Activated naive CD8-positive, alpha-beta T cell treated with anti-CD3 and anti-CD28 coated beads, Interleukin-2, amount 50 U/mL, for 24 hours (primary cell): ENCODE measurements around the gene XRCC4.

Experiments
- ATAC-seq: fragments of 150-1000 bp; cut with Tn5 transposase; one replicate; pipeline ENCODE4 v1.10.0; 2021
- DNase-seq: peaks from one replicate; pipeline ENCODE4 v3.0.0; 2021
- H3K27ac Mint-ChIP-seq: one replicate; pipeline ENCODE4 v1.8.0; 2021; ENCODE audit warnings: mild to moderate bottlenecking, mixed read lengths
- H3K27me3 Mint-ChIP-seq: one replicate; pipeline ENCODE4 v1.8.0; 2021; ENCODE audit warnings: mixed read lengths
- H3K36me3 Mint-ChIP-seq: one replicate; pipeline ENCODE4 v1.8.0; 2021; ENCODE audit warnings: low read depth, mixed read lengths
- H3K4me1 Mint-ChIP-seq: one replicate; pipeline ENCODE4 v1.8.0; 2021; ENCODE audit warnings: mixed read lengths
- H3K4me3 Mint-ChIP-seq: one replicate; pipeline ENCODE4 v1.8.0; 2021; ENCODE audit warnings: mild to moderate bottlenecking, moderate library complexity, mixed read lengths
- H3K9me3 Mint-ChIP-seq: one replicate; pipeline ENCODE4 v1.8.0; 2021; ENCODE audit warnings: mixed read lengths

The XRCC4 gene

DNA sequence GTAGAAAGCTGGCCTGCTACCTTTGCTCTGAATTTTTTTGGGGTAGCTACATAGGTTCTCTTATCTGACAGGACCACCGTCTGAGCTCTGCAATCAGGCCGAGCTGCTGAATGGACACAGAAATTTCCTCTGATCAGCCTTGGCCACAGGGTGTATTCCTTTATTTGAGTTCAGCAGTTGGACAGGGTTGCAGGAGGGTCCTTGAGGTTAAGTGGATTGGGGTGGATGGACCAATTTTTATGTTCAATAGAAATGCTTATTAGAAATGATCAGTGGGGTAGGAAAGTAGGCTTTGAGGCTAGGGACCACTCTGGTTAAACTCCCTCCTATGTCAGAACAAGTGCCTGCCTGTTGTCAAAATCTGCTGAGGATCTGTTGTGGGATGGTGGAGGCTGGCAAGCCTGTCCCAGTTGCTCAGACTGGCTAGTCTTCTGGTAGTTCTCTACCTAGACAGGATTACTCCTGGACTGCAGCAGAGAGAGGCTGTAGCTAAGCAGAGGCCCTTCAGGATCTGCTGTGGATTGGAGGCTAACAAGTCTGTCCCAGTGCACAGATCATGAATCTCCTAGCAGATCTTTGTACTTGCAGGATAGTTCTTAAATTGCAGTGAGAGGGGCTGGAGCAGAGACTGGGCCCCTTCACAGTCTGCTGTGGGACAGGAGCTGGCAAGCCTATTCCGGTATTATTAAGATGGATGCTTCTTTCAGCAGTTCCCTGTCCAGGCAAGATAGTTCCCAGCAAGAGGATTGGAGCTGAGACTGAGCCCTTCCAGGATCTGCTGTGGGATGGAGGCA is 18.0 kb downstream of the XRCC4 start:
- no peak overlapping the region for H3K4me3 Mint-ChIP-seq
- H3K4me1 Mint-ChIP-seq = peaks cover 25% of the 10 kb centered on the region
- no peak for DNase-seq
- no peak for ATAC-seq
- no peaks in the 10 kb centered on the region for H3K27me3 Mint-ChIP-seq
- H3K36me3 Mint-ChIP-seq = peaks cover 29% of the 10 kb centered on the region
- H3K9me3 Mint-ChIP-seq = peaks cover 30% of the 10 kb centered on the region
- H3K27ac Mint-ChIP-seq = no peak overlapping the region

DNA sequence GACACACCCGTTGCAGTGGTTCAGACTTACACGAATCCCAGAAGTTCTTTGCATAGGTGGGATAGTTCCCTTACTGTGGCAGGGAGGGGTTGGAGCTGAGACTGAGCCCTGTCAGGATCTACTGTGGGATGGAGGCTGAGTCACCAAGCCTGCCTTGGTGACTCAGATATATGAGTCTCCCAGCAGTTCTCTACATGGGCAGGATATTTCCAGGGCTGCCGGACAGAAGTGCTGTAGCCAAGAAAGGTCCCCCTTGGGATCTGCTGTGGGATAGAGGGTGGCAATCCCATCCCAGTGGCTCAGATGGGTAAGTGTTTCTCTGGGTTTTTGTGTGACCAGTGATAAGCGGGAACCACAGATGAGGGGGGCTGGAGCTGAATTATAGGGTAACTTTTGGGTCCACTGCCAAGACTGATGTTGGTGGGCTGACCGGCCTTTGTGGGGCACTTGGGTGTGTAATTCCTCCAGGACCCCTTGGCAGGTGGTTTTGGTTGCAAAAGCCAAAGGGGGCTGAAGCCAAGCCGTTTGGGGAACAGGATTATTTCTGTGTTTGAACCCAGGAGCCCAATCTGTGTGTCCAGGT is 18.7 kb downstream of the XRCC4 start:
- ATAC-seq (no peak), DNase-seq (no peak)
- Mint-ChIP-seq H3K9me3 (peaks cover 27% of the 10 kb centered on the region), H3K27ac (no peak overlapping the region), H3K27me3 (no peaks in the 10 kb centered on the region), H3K36me3 (peaks cover 28% of the 10 kb centered on the region), H3K4me3 (no peak overlapping the region), H3K4me1 (peaks cover 25% of the 10 kb centered on the region)

DNA sequence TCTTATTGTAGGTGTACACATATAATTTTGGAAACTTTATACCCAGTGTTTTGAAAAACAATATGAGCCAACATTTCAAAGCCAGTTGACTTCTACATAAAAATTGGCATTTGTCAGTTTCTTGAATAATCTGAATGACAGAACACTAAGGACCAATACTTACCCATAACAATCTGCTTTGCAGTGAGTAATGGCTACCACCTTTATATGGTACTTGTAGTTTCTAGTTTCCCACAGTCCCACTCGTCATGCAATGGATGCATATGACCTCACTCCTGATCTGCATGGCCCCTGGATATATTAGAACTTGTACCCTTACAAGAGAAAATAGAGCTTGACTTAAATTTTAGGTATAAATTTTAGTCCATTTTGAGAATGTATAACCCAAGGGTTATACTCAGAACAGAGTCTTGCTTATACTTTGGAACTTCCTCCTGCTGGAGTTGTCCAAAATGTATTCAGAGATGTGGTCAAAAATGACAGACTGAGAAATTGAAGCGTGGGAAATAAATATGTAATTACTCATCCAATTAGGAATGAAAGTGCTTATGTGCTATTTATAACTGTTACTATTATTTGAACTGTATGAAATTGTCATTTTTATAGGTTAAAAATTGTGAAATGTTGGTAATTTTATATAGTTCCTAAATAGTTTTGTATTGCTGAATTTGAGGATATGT is 19.5 kb downstream of the XRCC4 start:
- no peak overlapping the region for H3K4me3 Mint-ChIP-seq
- no peak for ATAC-seq
- peaks cover 28% of the 10 kb centered on the region for H3K36me3 Mint-ChIP-seq
- no peaks in the 10 kb centered on the region for H3K27me3 Mint-ChIP-seq
- DNase-seq = no peak
- no peak overlapping the region for H3K27ac Mint-ChIP-seq
- peaks cover 18% of the 10 kb centered on the region for H3K4me1 Mint-ChIP-seq
- H3K9me3 Mint-ChIP-seq = peaks cover 23% of the 10 kb centered on the region

DNA sequence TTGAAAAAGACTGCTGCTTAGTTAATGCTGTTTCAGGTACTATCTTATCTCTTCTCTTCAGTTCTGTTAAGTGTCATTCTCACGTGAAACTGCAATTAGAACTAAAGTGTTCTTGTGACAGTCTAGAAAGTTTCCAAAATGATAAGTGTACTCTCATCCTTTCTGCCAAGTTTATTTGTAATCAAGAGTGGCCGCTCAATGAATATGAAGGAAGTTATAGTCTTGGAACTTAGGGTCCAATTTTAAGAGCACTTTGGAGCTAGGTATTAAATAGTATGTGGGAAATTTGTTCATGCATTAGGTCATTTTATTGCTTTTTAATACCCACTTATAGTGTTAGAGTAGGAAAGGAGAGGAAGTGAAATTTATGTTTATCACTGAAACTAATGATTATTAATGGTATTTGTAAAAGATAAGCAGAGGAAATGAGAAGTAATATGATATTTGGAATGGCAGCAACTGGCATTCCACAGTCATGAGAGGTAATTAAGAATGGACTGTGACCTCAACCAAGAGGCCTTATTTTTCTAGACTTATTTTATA is 20.4 kb downstream of the XRCC4 start:
- Mint-ChIP-seq H3K27me3 (no peaks in the 10 kb centered on the region), H3K27ac (no peak overlapping the region), H3K4me1 (peaks cover 9% of the 10 kb centered on the region), H3K4me3 (no peak overlapping the region), H3K9me3 (peaks cover 16% of the 10 kb centered on the region), H3K36me3 (peaks cover 19% of the 10 kb centered on the region)
- ATAC-seq = no peak
- no peak for DNase-seq

DNA sequence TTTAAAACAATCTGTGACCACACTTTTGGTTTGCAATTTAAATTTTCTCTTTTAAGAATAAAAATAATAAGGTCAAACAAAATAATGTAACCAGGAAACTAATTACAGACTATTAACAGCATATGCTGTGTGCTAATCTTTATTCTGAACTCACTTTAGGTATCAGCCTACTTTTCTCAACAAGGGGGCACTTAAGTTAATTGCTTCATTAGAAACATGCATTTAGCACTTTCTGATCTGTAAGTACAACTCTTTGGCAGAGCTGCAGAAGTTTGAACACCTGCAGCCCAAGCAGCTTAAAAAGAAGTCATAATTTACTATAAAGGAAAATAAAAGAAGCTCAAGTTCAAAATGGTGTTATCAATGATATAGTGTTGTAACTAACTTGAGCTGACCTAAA is 21.7 kb downstream of the XRCC4 start:
- no peak for DNase-seq
- Mint-ChIP-seq H3K27me3 (no peaks in the 10 kb centered on the region), H3K4me1 (peaks cover 3% of the 10 kb centered on the region), H3K9me3 (peaks cover 5% of the 10 kb centered on the region), H3K27ac (no peak overlapping the region), H3K36me3 (peaks cover 9% of the 10 kb centered on the region), H3K4me3 (no peak overlapping the region)
- ATAC-seq = no peak

DNA sequence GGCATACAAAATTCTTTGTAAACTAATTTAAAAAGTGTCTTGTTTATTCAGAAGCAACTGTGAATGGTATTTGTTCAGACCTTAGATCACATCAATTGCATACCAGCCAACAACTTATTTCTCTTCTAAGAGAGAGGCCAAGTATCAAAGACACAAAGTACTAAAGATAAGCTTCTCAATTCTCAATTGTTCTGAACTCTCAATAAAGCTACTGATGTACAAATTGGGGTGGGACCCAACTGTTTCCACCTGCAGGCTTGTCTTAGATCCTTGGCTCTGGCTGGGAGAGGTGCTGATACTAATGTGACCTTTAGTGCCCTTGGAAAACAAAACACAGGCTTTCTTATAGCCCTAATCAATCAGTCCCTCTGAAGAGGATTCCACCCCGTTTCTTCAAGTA is 22.1 kb downstream of the XRCC4 start:
- Mint-ChIP-seq H3K9me3 (peaks cover under 1% of the 10 kb centered on the region), H3K27ac (no peak overlapping the region), H3K36me3 (peaks cover 6% of the 10 kb centered on the region), H3K27me3 (no peaks in the 10 kb centered on the region), H3K4me3 (no peak overlapping the region), H3K4me1 (peaks cover 3% of the 10 kb centered on the region)
- no peak for DNase-seq
- ATAC-seq = no peak

DNA sequence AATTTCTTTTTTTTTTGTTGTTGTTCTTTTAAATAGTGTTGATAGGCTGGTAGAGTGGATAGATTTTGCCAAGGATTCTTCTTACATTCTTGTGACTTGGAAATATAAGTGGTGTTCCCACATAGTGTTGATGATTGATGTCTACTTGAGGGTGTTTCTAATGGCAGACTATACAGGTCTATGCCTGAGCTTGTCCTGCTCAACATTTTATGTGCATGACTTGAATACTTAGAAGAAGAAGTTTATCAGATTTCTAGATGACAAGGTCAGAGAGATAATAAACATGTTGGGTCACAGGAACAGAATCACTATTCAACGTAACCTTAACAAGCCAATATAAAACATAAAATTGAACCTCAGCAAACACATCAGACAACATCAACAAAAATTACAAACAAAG is 24.2 kb downstream of the XRCC4 start:
- DNase-seq (no peak), ATAC-seq (no peak)
- H3K9me3 Mint-ChIP-seq = no peaks in the 10 kb centered on the region
- H3K4me1 Mint-ChIP-seq = peaks cover 3% of the 10 kb centered on the region
- H3K27me3 Mint-ChIP-seq = no peaks in the 10 kb centered on the region
- H3K27ac Mint-ChIP-seq = no peak overlapping the region
- no peaks in the 10 kb centered on the region for H3K36me3 Mint-ChIP-seq
- no peak overlapping the region for H3K4me3 Mint-ChIP-seq

DNA sequence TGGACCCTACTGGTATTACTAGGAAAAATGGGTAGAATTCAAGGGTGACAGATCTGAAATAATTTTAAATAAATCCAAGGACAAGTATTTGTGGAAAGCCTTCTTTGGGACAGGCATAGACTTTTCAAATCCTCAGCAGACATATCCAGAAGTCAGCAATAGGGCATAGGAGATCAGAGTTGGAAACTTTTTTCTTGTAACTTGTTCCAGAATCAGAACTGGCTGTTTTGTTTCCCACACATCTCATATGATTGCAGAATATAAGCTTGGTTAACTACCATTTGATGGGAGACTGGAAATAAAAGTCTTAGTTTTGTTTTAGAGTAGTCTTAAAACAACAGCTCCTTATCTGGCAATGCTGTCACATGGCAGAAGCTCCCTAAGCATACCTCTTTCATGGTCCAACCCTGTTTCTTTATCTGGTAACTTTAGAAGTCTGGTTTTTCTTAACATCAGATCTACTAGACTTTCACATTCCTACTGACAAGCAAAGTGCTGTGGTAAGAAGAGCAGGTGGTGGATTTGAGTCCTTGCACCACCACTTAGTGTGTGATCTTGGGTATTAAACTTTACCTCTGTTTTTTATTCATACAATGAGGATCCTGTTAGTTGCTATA is 25.1 kb downstream of the XRCC4 start:
- DNase-seq = no peak
- Mint-ChIP-seq H3K9me3 (no peaks in the 10 kb centered on the region), H3K4me1 (peaks cover 3% of the 10 kb centered on the region), H3K4me3 (no peak overlapping the region), H3K36me3 (peaks cover 5% of the 10 kb centered on the region), H3K27me3 (no peaks in the 10 kb centered on the region), H3K27ac (no peak overlapping the region)
- ATAC-seq = no peak

DNA sequence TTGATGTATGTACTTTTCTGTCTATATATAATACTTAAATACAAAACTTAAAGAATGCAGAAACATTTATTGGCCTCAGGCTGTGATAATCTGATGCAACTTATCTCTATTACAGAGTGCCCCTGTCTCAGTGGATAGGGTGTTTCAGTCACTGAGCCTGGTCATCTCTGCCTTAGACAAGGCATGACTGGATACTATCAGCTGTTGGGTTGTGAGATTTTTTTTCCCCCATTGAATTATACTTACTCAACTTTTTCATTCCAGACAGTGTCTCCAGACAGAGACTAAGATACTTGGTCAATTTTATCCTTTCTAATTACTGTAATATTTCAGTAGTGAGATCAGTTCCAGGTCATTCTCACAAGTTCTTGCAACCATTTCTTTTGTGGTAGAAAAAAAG is 26.7 kb downstream of the XRCC4 start:
- H3K36me3 Mint-ChIP-seq = peaks cover 5% of the 10 kb centered on the region

DNA sequence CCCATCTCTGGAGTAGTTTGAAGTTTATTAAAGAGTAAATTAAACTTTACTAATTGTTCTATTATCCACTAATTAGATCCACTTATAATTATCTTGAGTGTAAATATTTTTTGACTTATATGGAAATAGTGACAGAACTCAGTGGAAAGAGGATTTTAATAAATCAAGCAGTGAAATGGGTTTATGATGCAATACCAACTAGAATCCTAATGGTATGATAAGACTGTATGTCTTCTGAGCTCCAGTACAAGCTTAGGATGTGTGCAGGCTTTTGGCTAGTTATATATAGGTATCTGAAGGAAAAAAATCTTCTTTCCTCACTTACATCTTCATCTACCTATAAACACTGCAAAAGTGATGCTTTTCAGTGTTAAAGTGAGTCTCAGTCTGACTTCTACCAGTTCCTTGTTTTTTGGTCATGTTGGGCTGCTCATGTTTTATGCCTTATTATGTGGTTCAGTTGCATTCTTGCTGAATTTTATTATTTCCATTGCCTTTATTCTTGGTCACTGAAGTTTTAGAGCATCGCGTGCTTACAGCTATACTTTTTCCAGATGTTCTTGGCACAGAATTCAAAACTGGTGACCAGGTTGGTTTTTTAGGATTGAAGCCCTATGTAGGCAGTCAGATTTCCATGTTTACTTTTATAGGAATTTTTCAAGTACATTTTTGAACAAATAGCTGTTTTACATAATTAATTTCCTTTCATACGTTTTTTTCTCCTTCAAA is 30.5 kb downstream of the XRCC4 start:
- no peak overlapping the region for H3K27ac Mint-ChIP-seq
- H3K9me3 Mint-ChIP-seq = peaks cover 9% of the 10 kb centered on the region
- H3K27me3 Mint-ChIP-seq = no peaks in the 10 kb centered on the region
- H3K4me1 Mint-ChIP-seq = no peaks in the 10 kb centered on the region
- ATAC-seq = no peak
- no peak for DNase-seq
- no peak overlapping the region for H3K4me3 Mint-ChIP-seq
- peaks cover 19% of the 10 kb centered on the region for H3K36me3 Mint-ChIP-seq

More for the DNA sequence above, 26.7 kb downstream of the XRCC4 start:
- DNase-seq = no peak
- H3K27ac Mint-ChIP-seq = no peak overlapping the region
- H3K4me3 Mint-ChIP-seq = no peak overlapping the region
- ATAC-seq = no peak
- no peaks in the 10 kb centered on the region for H3K9me3 Mint-ChIP-seq
- H3K27me3 Mint-ChIP-seq = no peaks in the 10 kb centered on the region
- H3K4me1 Mint-ChIP-seq = no peaks in the 10 kb centered on the region

DNA sequence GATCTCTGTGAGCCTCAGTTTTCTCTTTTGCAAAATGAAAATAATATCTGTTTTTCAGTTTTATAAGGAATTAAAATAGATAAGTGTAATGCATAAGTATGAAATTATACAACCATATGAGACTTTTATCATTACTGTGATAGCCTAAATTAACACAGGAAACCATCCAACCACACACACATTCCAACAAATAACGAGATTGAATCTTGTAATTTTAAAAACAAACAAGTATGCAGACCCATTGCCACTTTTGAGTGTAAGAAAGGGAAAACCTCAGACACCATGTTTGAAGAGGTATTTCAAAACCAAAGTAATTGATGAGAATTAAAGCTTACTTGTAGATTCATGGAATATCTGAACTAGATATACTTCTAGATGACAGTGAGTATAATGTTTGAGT is 32.0 kb downstream of the XRCC4 start:
- ATAC-seq (no peak), DNase-seq (no peak)
- Mint-ChIP-seq H3K27me3 (no peaks in the 10 kb centered on the region), H3K4me1 (no peaks in the 10 kb centered on the region), H3K4me3 (no peak overlapping the region), H3K36me3 (peaks cover 30% of the 10 kb centered on the region), H3K9me3 (peaks cover 14% of the 10 kb centered on the region), H3K27ac (no peak overlapping the region)

DNA sequence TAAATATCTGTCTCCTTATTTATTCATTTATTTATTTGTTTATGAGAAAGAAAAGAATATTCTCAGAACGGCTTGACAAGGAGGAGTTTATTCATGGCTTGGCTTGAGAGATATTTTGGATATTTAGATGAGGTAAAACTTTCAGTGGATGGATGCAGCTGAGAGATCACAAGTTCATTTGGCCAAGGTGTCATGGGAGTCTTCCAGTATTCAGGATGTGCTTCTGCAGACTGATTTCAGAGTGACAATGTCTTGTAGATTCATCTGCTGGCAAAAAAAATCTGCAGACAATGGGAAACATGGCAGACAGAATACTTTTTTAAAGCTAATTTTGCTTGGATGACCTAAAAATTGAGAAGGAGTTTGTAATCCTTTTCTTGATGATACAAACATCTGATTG is 38.5 kb downstream of the XRCC4 start:
- H3K4me3 Mint-ChIP-seq = no peak overlapping the region
- peaks cover 26% of the 10 kb centered on the region for H3K9me3 Mint-ChIP-seq
- no peaks in the 10 kb centered on the region for H3K27me3 Mint-ChIP-seq
- H3K27ac Mint-ChIP-seq = no peak overlapping the region
- no peak for ATAC-seq
- H3K4me1 Mint-ChIP-seq = no peaks in the 10 kb centered on the region
- H3K36me3 Mint-ChIP-seq = peaks cover 43% of the 10 kb centered on the region
- DNase-seq = no peak

DNA sequence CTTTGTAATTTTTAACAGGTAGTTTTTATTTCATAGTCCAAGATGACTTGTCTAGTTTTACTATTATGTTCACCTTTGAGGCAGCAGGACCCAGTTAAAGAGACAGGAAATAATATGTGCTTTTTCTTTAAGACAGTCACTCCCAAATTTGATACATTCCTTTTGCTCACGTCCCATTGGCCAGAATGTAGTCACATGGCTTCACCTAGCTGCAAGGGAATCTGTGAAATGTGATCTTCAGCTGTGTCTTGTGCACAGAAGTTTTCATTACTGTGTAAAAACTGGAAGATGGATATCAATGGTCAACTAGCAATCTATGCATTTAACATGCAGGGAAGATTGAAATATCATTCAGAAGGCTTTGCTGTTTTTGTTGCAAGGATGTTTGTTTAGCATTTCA is 41.1 kb downstream of the XRCC4 start:
- Mint-ChIP-seq H3K9me3 (peaks cover 13% of the 10 kb centered on the region), H3K27me3 (no peaks in the 10 kb centered on the region), H3K4me3 (no peak overlapping the region), H3K36me3 (peaks cover 29% of the 10 kb centered on the region), H3K4me1 (no peaks in the 10 kb centered on the region), H3K27ac (no peak overlapping the region)
- ATAC-seq = no peak
- DNase-seq = no peak

DNA sequence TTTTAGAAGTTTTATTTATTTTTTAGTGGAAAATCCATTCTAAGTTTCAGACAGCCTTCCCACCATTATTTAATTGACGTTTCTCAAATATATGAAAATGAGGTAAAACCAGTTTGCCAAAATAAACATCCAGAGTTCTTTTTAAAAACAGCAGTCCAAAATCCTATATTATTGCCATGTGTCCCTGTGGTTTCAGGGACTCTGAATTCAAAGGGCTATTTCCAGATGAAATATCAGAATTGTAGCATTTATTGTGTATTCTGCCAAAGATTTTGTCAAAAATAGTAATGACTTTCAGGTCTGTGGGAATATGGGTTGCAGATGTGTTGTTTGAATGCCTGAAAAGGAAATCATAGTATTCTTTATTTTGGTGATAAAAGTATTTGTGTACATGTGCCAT is 41.6 kb downstream of the XRCC4 start:
- no peak overlapping the region for H3K4me3 Mint-ChIP-seq
- H3K36me3 Mint-ChIP-seq = peaks cover 26% of the 10 kb centered on the region
- no peaks in the 10 kb centered on the region for H3K27me3 Mint-ChIP-seq
- H3K4me1 Mint-ChIP-seq = no peaks in the 10 kb centered on the region
- ATAC-seq = no peak
- DNase-seq = no peak
- peaks cover 13% of the 10 kb centered on the region for H3K9me3 Mint-ChIP-seq
- no peak overlapping the region for H3K27ac Mint-ChIP-seq
